Measurements from ENCODE around the gene MDM4. TPM values are rescaled to one million over a fixed set of nuclear protein-coding genes. Genes with fewer than 3 reads are reported as not detected.
A peak's percentile ranks its signal among the peaks of the same experiment; 100 is the strongest.

Gene MDM4
- total RNA-seq, 1 donor from 2014 or later = 154 TPM

GRCh38 chr1:204494281-204495077 is 21.7 kb upstream of the MDM4 start, which contains the start of gene PIK3C2B:
Gene PIK3C2B, minus strand, starts transcription at chr1:204494805. Its CDS starts 25,003 bp downstream, at chr1:204469802.
- Mint-ChIP-seq H3K9me3 (no peaks in the 10 kb centered on the region), H3K36me3 (no peaks in the 10 kb centered on the region), H3K4me1 (peaks cover 29% of the 10 kb centered on the region), H3K4me3 (peak within 1 kb of the TSS; percentile 90), H3K27me3 (ENCODE audit: low read depth) (no peaks in the 10 kb centered on the region), H3K27ac (peak within 1 kb of the TSS; percentile 98)
- peak; percentile 63 to 80 for DNase-seq (ENCODE audit: low spot score in 2 of 2, unreplicated experiment in 2 of 2)
- TF ChIP-seq CTCF (IDR thresholded peaks at IDR 0.05; ENCODE audit: unreplicated experiment) = peak; percentile 20

GRCh38 chr1:204495078-204495753 is 21.0 kb upstream of the MDM4 start:
- Mint-ChIP-seq H3K4me1 (peaks cover 29% of the 10 kb centered on the region), H3K27me3 (ENCODE audit: low read depth) (no peaks in the 10 kb centered on the region), H3K27ac (peak overlapping the region; percentile 85), H3K36me3 (no peaks in the 10 kb centered on the region), H3K4me3 (peak overlapping the region; percentile 90), H3K9me3 (no peaks in the 10 kb centered on the region)
- TF ChIP-seq CTCF (IDR thresholded peaks at IDR 0.05; ENCODE audit: unreplicated experiment) = no peak
- no peak for DNase-seq (ENCODE audit: low spot score in 2 of 2, unreplicated experiment in 2 of 2)

- Mint-ChIP-seq H3K27me3 (ENCODE audit: low read depth) (no peaks in the 10 kb centered on the region), H3K9me3 (no peaks in the 10 kb centered on the region)
These were observed 20.4 kb upstream of the MDM4 start for GRCh38 chr1:204495777-204496176.

GRCh38 chr1:204498981-204499380 is 17.2 kb upstream of the MDM4 start:
- no peak overlapping the region for H3K27ac Mint-ChIP-seq
- no peaks in the 10 kb centered on the region for H3K36me3 Mint-ChIP-seq
- TF ChIP-seq CTCF (IDR thresholded peaks at IDR 0.05; ENCODE audit: unreplicated experiment) = no peak
- H3K27me3 Mint-ChIP-seq (ENCODE audit: low read depth) = no peaks in the 10 kb centered on the region
- H3K9me3 Mint-ChIP-seq = no peaks in the 10 kb centered on the region
- no peak overlapping the region for H3K4me3 Mint-ChIP-seq
- H3K4me1 Mint-ChIP-seq = peaks cover 10% of the 10 kb centered on the region
- no peak for DNase-seq (ENCODE audit: low spot score in 2 of 2, unreplicated experiment in 2 of 2)

More at GRCh38 chr1:204495777-204496176, 20.4 kb upstream of the MDM4 start:
- peak overlapping the region; percentile 9 for H3K27ac Mint-ChIP-seq
- no peaks in the 10 kb centered on the region for H3K36me3 Mint-ChIP-seq
- H3K4me3 Mint-ChIP-seq = peak overlapping the region; percentile 90
- no peak for TF ChIP-seq CTCF (IDR thresholded peaks at IDR 0.05; ENCODE audit: unreplicated experiment)
- DNase-seq (ENCODE audit: low spot score in 2 of 2, unreplicated experiment in 2 of 2) = no peak
- peaks cover 29% of the 10 kb centered on the region for H3K4me1 Mint-ChIP-seq

GRCh38 chr1:204499511-204500468 is 16.4 kb upstream of the MDM4 start:
- Mint-ChIP-seq H3K4me1 (peaks cover 10% of the 10 kb centered on the region), H3K36me3 (no peaks in the 10 kb centered on the region), H3K4me3 (no peak overlapping the region), H3K27me3 (ENCODE audit: low read depth) (no peaks in the 10 kb centered on the region), H3K9me3 (no peaks in the 10 kb centered on the region), H3K27ac (no peak overlapping the region)
- DNase-seq (ENCODE audit: low spot score in 2 of 2, unreplicated experiment in 2 of 2) = no peak
- TF ChIP-seq CTCF (IDR thresholded peaks at IDR 0.05; ENCODE audit: unreplicated experiment) = no peak

All from mesothelial cell of epicardium (in vitro differentiated cells).